GM12874 (cell line): ENCODE measurements around the gene BRME1.

Experiments used
- TF ChIP-seq, protein P1 (sequence below): IDR thresholded peaks from 2 replicates; pipeline ENCODE4 v1.5.1; 2011; ENCODE audit warnings: low read depth, mild to moderate bottlenecking, control low read depth, low read length, moderate library complexity; ENCODE audit not compliant: insufficient read depth

BRME1 gene

DNA sequence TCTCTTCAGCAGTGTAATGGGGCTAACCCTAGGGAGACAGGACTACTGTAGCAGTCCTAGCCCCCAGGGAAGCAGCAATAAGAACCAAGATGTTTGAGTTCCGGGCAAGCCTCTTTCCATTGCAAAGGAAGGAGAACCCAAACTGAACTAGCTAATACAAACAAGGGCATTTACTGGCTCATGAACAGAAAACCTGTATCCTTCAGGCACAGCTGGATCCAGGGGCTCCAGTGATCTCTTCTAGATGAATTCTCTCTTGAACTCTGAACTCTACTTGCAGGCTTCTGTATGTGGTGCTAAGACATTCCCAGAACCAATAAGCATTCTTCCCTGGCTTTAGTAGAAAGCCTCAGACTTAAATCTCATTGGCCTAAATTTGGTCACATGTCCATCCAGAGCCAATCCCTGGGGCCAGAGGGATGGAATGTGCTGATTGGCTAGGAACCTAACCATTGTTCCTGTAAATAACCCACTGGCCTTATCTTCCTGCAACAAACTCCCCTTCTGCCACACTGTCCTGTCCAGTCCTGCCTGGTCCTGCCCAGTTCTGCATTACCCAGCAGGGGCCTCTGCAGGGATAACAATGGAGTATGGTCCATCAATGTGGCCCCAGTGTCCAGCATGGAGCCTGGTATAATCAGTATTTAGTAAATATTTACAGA is 36.2 kb upstream of the BRME1 start:
- TF ChIP-seq, protein P1, sequence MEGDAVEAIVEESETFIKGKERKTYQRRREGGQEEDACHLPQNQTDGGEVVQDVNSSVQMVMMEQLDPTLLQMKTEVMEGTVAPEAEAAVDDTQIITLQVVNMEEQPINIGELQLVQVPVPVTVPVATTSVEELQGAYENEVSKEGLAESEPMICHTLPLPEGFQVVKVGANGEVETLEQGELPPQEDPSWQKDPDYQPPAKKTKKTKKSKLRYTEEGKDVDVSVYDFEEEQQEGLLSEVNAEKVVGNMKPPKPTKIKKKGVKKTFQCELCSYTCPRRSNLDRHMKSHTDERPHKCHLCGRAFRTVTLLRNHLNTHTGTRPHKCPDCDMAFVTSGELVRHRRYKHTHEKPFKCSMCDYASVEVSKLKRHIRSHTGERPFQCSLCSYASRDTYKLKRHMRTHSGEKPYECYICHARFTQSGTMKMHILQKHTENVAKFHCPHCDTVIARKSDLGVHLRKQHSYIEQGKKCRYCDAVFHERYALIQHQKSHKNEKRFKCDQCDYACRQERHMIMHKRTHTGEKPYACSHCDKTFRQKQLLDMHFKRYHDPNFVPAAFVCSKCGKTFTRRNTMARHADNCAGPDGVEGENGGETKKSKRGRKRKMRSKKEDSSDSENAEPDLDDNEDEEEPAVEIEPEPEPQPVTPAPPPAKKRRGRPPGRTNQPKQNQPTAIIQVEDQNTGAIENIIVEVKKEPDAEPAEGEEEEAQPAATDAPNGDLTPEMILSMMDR, result no peak

DNA sequence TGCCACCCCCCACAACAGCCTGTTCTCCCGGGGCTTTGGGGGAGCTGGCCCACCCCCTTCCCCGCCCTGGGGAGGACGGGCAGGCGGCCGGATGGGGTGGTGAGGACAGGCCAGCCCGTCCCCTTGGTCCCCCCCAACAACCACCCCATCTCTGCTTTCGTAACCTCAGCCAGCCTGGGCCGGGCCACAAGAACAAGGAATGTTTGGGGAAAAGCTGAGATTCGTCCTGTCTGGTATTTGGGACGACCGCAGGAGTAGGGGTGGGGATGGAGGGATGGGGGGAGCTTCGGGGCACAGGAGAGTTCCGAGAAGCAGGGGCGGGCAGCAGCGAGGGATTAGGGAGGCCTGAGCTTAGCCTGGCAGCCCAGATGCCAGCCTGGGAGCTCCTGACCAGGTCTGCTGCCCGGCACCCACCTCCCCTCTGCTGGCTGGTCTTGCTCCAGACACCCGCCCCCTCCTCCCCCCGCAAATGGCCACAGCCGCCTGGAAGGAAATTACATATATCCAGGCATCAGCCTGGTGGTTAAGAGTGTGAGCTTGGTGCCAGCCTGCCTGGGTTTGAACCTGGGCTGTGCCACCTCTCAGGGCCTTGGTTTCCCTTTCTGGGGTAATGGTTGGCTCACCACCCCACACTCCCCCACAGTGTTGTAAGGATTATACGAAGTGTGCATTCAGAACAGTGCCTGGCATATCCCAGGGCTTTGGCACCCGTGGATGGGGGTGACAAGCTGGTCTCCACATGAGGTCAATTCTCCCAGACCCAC is 32.6 kb upstream of the BRME1 start, which contains the start of gene PODNL1:
TSS of gene PODNL1 (minus strand) at position 117 of the 764 bp plus-strand sequence. CDS start 236 bp downstream, outside the sequence.
- TF ChIP-seq, protein P1, result no peak

DNA sequence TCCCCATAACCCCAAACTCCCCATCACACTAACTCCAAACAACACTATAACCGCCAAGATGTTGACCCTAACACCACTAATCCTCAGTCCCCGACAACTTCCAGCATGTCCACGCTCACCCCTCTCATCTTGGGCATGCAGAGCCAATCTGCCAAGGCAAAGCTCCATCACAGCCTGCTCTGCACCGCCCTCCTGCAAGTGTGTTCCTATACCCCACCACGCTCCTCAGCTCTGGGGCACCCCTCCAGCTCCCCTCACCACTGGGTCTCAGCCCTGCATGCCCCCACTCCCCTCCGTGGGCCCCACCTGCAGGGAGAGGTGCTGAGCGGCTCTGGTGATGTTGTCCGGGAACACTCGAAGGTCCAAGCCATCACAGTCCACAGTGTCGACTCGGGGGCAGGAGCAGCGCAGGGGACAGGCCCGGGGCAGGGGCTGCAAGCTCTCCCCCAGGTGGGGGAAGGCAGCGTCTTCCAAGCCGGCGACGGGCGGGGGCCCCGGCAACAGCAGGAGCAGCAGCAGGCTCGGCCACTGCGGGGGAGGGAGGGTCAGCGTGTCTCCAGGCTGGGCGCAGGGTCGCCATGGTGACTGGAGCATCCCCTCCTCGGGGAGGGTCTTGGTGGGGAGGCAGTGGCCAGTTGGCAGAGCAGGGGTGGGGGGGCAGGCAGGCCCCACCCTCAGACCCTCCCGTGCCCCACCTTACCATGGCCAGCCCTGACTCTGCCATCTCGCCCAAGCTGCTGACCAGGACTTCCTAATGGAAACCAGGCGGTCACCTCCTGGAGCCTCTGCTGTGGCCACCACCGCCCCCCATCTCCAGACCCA is 31.8 kb upstream of the BRME1 start:
- TF ChIP-seq, protein P1, result no peak

GRCh38 chr19:13935765-13936510 is 30.0 kb upstream of the BRME1 start:
- TF ChIP-seq, protein P1, result no peak

- TF ChIP-seq, protein P1, result no peak
Observed at GRCh38 chr19:13934785-13935109, 28.8 kb upstream of the BRME1 start.

- TF ChIP-seq, protein P1, result no peak
Observed at GRCh38 chr19:13932911-13933393, 27.0 kb upstream of the BRME1 start.
